HEK293T (cell line): ENCODE results near the gene PALLD.

Experiments
- ARNT ChIP-seq: fragments of 450-650 bp; IDR thresholded peaks from 2 replicates; pipeline ENCODE4 v1.6.1; 2017; ENCODE audit warnings: mild to moderate bottlenecking
- BHLHE40 ChIP-seq: fragments of 450-650 bp; IDR thresholded peaks from 2 replicates; pipeline ENCODE4 v1.6.1; 2016; ENCODE audit warnings: mild to moderate bottlenecking, moderate library complexity, borderline replicate concordance
- ELF4 ChIP-seq: fragments of 450-650 bp; IDR thresholded peaks from 2 replicates; pipeline ENCODE4 v1.6.1; 2017; ENCODE audit warnings: antibody characterized with exemption
- FOXA1 ChIP-seq: fragments of 450-650 bp; IDR thresholded peaks from 2 replicates; pipeline ENCODE4 v1.6.1; 2016; ENCODE audit warnings: mild to moderate bottlenecking
- FOXM1 ChIP-seq: fragments of 450-650 bp; IDR thresholded peaks from 2 replicates; pipeline ENCODE4 v1.6.1; 2017; ENCODE audit warnings: mild to moderate bottlenecking, borderline replicate concordance
- L3MBTL2 ChIP-seq: fragments of 450-650 bp; conservative IDR thresholded peaks from 2 replicates; pipeline ENCODE4 v1.6.1; 2016; ENCODE audit warnings: mild to moderate bottlenecking
- NFRKB ChIP-seq: fragments of 450-650 bp; IDR thresholded peaks from 2 replicates; pipeline ENCODE4 v1.6.1; 2016; ENCODE audit warnings: mild to moderate bottlenecking, moderate library complexity
- SP1 ChIP-seq: fragments of 450-650 bp; IDR thresholded peaks from 2 replicates; pipeline ENCODE4 v1.6.1; 2017
- ZNF384 ChIP-seq: fragments of 450-650 bp; IDR thresholded peaks from 2 replicates; pipeline ENCODE4 v1.6.1; 2016
- TF ChIP-seq, protein P1 (sequence below): fragments of 450-650 bp; IDR thresholded peaks from 2 replicates; pipeline ENCODE4 v1.6.1; 2016

DNA sequence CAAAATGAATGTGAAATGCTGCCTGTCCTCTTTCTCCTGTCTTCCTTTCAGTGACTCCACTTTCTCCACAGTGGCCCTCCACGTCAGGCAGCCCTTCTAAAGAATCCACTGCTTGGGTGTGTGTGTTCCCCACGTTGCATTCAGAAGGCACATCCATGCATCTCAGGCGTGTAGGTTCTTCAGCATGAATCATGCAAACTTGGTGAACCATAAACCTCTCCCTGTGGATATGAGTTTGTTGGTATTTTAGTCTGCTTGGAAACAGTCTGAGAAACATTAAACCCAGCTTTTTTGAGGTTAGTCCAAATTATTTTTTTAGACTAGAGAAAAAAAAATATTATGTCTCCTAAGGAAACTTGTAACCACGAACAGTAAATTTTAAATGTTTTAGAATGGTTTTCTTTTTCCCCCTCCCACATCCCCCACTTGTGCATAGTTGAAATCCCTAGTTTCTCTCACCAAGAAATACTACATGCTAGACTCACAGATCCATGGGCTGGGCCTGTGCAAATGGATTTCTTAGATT is 261.6 kb downstream of the PALLD start:
- no peak for TF ChIP-seq ZNF384
- no peak for TF ChIP-seq FOXA1
- TF ChIP-seq FOXM1 = no peak
- no peak for TF ChIP-seq BHLHE40
- no peak for TF ChIP-seq SP1
- no peak for TF ChIP-seq ARNT
- TF ChIP-seq NFRKB = no peak
- TF ChIP-seq ELF4 = no peak
- TF ChIP-seq L3MBTL2 = no peak
- TF ChIP-seq, protein P1, sequence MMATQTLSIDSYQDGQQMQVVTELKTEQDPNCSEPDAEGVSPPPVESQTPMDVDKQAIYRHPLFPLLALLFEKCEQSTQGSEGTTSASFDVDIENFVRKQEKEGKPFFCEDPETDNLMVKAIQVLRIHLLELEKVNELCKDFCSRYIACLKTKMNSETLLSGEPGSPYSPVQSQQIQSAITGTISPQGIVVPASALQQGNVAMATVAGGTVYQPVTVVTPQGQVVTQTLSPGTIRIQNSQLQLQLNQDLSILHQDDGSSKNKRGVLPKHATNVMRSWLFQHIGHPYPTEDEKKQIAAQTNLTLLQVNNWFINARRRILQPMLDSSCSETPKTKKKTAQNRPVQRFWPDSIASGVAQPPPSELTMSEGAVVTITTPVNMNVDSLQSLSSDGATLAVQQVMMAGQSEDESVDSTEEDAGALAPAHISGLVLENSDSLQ = no peak
